Measurements from ENCODE around the gene FOXF1.

DNA sequence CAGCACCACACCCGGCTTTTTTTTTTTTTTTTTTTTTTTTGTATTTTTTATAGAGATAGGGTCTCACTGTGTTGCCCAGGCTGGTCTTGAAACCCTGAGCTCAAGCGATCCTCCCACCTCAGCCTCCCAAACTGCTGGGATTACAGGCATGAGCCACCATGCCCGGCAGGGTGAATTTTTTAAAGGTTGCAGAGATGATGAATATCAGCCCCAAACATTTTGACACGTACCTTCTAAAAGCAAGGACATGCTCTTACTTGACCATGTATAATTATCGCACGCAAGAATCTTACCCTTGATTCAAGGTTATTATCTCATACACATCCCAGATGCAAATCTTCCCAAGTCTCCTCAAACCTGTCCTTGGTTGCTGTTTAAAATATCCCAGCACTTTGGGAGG is 52.0 kb downstream of the FOXF1 start:
- TF ChIP-seq EZH2 (IDR thresholded peaks at IDR 0.05; ENCODE audit: low read length, unreplicated experiment), result no peak
- TF ChIP-seq, protein P1, sequence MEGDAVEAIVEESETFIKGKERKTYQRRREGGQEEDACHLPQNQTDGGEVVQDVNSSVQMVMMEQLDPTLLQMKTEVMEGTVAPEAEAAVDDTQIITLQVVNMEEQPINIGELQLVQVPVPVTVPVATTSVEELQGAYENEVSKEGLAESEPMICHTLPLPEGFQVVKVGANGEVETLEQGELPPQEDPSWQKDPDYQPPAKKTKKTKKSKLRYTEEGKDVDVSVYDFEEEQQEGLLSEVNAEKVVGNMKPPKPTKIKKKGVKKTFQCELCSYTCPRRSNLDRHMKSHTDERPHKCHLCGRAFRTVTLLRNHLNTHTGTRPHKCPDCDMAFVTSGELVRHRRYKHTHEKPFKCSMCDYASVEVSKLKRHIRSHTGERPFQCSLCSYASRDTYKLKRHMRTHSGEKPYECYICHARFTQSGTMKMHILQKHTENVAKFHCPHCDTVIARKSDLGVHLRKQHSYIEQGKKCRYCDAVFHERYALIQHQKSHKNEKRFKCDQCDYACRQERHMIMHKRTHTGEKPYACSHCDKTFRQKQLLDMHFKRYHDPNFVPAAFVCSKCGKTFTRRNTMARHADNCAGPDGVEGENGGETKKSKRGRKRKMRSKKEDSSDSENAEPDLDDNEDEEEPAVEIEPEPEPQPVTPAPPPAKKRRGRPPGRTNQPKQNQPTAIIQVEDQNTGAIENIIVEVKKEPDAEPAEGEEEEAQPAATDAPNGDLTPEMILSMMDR (conservative IDR thresholded peaks at IDR 0.05; ENCODE audit: low read depth, low read length), result no peak
